ENCODE results near the gene SPATA22.

DNA sequence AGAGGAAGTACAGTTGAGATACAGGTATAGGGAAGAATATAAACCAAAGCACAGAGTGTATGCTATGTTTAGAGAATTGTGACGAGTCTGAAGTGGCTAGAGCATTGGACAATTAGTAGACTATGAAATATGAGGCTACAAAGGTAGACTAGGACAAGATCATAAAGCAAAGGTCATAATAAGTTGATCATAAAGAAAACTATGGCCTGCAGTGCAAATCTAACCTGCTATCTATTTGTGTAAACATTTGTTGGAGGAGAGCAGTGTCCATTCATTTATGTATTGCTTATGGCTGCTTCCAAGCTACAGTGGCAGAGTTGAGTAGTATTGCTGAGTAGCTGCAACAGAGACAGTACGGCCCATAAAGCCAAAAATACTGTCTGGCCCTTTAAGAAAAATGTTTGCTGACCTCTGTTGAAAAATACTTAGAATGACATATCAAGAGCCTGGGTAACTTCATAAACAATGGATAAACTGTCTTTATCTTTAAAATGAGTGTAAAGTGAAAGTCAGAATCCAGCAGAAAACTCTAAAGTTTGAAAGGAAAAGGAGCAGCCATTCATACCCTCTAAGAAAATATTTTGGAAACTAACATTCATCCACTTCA, 23.5 kb downstream of the SPATA22 start:
- no peak for TF ChIP-seq CTCF (IDR thresholded peaks at IDR 0.05)
- TF ChIP-seq POLR2A (IDR thresholded peaks at IDR 0.05): no peak

All from lower leg skin (tissue), 3 donors.